Mucosa of descending colon (tissue), 3 donors: Measurements from ENCODE around the gene HRH2. TPM values are rescaled to one million over a fixed set of nuclear protein-coding genes. Genes with fewer than 3 reads are reported as not detected.
A peak's percentile ranks its signal among the peaks of the same experiment; 100 is the strongest.
"Not testable (repeated sequence)": the region's sequence is repeated elsewhere in the genome, so short reads cannot be mapped to it uniquely, and the experiment has no call there.

ENCODE experiments used
- ATAC-seq: fragments of 200-7000 bp; cut with Tn5 transposase; one replicate; pipeline ENCODE4 v1.9.1; 2020; ENCODE audit warnings: mild to moderate bottlenecking, moderate library complexity
- DNase-seq, 3 donors: peaks; one replicate each; pipeline ENCODE4 v3.0.0-alpha.2; 2020
- H3K36me3 ChIP-seq: fragments of 200-600 bp; one replicate; pipeline ENCODE4 v1.8.0; 2021; ENCODE audit warnings: low read depth, mild to moderate bottlenecking
- H3K4me1 ChIP-seq: fragments of 200-600 bp; one replicate; pipeline ENCODE4 v1.8.0; 2021; ENCODE audit warnings: low read depth, mild to moderate bottlenecking
- H3K4me3 ChIP-seq: fragments of 200-600 bp; one replicate; pipeline ENCODE4 v1.8.0; 2021; ENCODE audit warnings: mild to moderate bottlenecking
- H3K9me3 ChIP-seq: fragments of 200-600 bp; one replicate; pipeline ENCODE4 v1.8.0; 2021; ENCODE audit warnings: mild to moderate bottlenecking
- CTCF ChIP-seq: fragments of 200-600 bp; IDR thresholded peaks from one replicate; pipeline ENCODE4 v1.8.0; 2022; ENCODE audit warnings: antibody characterized with exemption, mild to moderate bottlenecking
- intact Hi-C, 2 donors: fragments of 100-400 bp; cut with DNase I in 1 of 2; cut with micrococcal nuclease in 1 of 2; formaldehyde crosslinking; loops; one replicate each; pipeline versions ENCODE4 v1.11.0 to v1.11.1; 2022; cut with DNase I, micrococcal nuclease
- total RNA-seq, 3 donors: library from RNA; stranded (reverse); fragmentation: NEBNext Ultra II Directional in 2 of 3; extraction: Animal tissue kit (Norgen Biotek cat#: 25700) in 2 of 3; gene quantifications; one replicate each; pipeline versions ENCODE4 v1.2.1 to v1.2.4, GENCODE V29; 2021 to 2023
- donor health status: DM: no; HTN: no; CAD: no; lungs with moderate emphysema.
- donor health status: DM: no; HTN: no; CAD: no.
- donor health status: DM: no; HTN: yes; CAD: no.

The HRH2 gene
- total RNA-seq, 3 donors from 2014 or later: 0.32 to 3.0 (median 1.3) TPM

GRCh38 chr5:175717837-175718236, 60.0 kb downstream of the HRH2 start:
- intact Hi-C loops: loop anchor here in 1 of 2 donors (10.0 kb wide), 1 partner anchor 183 kb away; no protein-coding TSS in a partner anchor
- H3K4me1 ChIP-seq: no peaks in the 10 kb centered on the region
- DNase-seq: no peak
- H3K4me3 ChIP-seq: no peak overlapping the region
- ATAC-seq: no peak
- no peak for TF ChIP-seq CTCF
- H3K36me3 ChIP-seq: no peaks in the 10 kb centered on the region
- H3K9me3 ChIP-seq: no peaks in the 10 kb centered on the region

DNA sequence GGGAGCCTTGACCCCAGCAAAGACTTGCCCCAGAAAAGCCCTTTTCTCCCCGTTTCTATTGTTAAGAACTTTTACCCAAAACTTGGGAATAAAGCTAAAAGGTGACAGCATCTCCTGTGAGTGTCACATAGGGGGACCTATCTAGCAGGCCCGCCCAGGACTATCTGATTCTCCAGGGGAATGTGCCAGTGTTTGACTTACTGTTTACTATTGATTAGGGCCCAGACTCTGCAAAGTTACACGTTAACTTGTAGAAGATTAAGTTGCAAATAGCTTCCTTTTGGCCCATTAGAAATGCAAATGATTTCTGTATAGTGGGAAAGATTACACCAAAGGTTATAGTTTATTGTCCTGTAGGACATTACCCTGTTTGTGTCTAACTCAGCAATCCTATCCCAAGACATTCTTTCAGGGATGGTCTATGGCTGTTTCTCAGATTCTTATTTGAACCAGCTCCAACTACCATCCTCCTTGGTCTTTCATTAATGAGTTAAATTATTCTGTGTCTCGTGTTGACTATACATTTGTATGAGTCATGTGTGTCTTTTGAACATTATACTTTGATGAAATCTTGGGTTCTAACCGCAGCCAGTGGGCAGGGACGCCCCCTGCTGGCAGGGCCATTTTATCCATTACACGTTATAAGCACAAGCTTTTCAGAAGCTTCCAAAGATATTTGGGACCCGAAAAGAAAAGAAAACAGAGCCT, 60.7 kb downstream of the HRH2 start:
- no peaks in the 10 kb centered on the region for H3K4me1 ChIP-seq
- ATAC-seq (peak; percentile 39), DNase-seq (peak in 2 of 3 donors; percentile 53 to 83)
- no peaks in the 10 kb centered on the region for H3K36me3 ChIP-seq
- no peaks in the 10 kb centered on the region for H3K9me3 ChIP-seq
- TF ChIP-seq CTCF: peak; percentile 30
- H3K4me3 ChIP-seq: no peak overlapping the region
- intact Hi-C loops: loop anchor here in 1 of 2 donors (10.0 kb wide), 1 partner anchor 184 kb away; no protein-coding TSS in a partner anchor

- intact Hi-C loops: loop anchor here in 1 of 2 donors (10.0 kb wide), 1 partner anchor 184 kb away; no protein-coding TSS in a partner anchor
- not testable (repeated sequence) for ATAC-seq
These were observed 61.2 kb downstream of the HRH2 start for GRCh38 chr5:175719109-175719432.

GRCh38 chr5:175724314-175725275, 66.7 kb downstream of the HRH2 start:
- no peaks in the 10 kb centered on the region for H3K36me3 ChIP-seq
- no peaks in the 10 kb centered on the region for H3K4me1 ChIP-seq
- intact Hi-C loops: no loop called here
- no peak for TF ChIP-seq CTCF
- DNase-seq: no peak
- no peak for ATAC-seq
- no peaks in the 10 kb centered on the region for H3K9me3 ChIP-seq
- H3K4me3 ChIP-seq: no peak overlapping the region

More at GRCh38 chr5:175719109-175719432, 61.2 kb downstream of the HRH2 start:
- H3K4me3 ChIP-seq, DNase-seq, H3K36me3 ChIP-seq, H3K4me1 ChIP-seq, H3K9me3 ChIP-seq: not testable (repeated sequence)

- no peak overlapping the region for H3K4me3 ChIP-seq
- no peak for TF ChIP-seq CTCF
- ATAC-seq: no peak
- intact Hi-C loops: no loop called here
- H3K9me3 ChIP-seq: no peaks in the 10 kb centered on the region
- no peaks in the 10 kb centered on the region for H3K36me3 ChIP-seq
- no peak for DNase-seq
- H3K4me1 ChIP-seq: no peaks in the 10 kb centered on the region
These were observed 70.4 kb downstream of the HRH2 start for GRCh38 chr5:175728316-175728715.
